CD4-positive, alpha-beta T cell (primary cell): ENCODE data around the gene MX2. TPM values are rescaled to one million over a fixed set of nuclear protein-coding genes. Genes with fewer than 3 reads are reported as not detected.

Experiments used
- ATAC-seq: fragments of 200-7000 bp; cut with Tn5 transposase; one replicate; pipeline ENCODE4 v1.10.0; 2022; ENCODE audit warnings: mild to moderate bottlenecking; ENCODE audit not compliant: poor library complexity
- CTCF ChIA-PET: fragments of 350-600 bp; sonication (Branson Sonifier 250); formaldehyde crosslinking; loops from one replicate; lab custom pipeline; 2021; ENCODE audit warnings: antibody characterized with exemption, inconsistent platforms; lab: Charles Lee
- POLR2A ChIA-PET: fragments of 350-600 bp; sonication (Branson Sonifier 250); formaldehyde crosslinking; loops from one replicate; lab custom pipeline; 2021; ENCODE audit warnings: antibody characterized with exemption, inconsistent platforms; lab: Charles Lee
- DNase-seq, 14 experiments: peaks; one replicate each; pipeline ENCODE4 v3.0.0-alpha.2; 2013 to 2020; ENCODE audit warnings: mixed read lengths in 2 of 14
- H3K27ac ChIP-seq, 2 donors: one replicate each; pipeline versions ENCODE4 v1.5.1 to v1.7.0; 2013; ENCODE audit warnings: low read length in 2 of 2, low read depth in 1 of 2, mild to moderate bottlenecking in 1 of 2
- H3K27me3 ChIP-seq, 2 experiments: 1 replicate in 1 of 2; 2 replicates in 1 of 2; pipeline versions ENCODE4 v1.6.1 to v1.7.0; 2013; ENCODE audit warnings: low read length in 2 of 2, control low read depth in 1 of 2, mild to moderate bottlenecking in 1 of 2, moderate library complexity in 1 of 2; ENCODE audit not compliant: insufficient read depth in 2 of 2, control insufficient read depth in 1 of 2
- H3K36me3 ChIP-seq: one replicate; pipeline ENCODE4 v1.6.1; 2013; ENCODE audit warnings: low read length, control low read depth; ENCODE audit not compliant: insufficient read depth
- H3K4me1 ChIP-seq: one replicate; pipeline ENCODE4 v1.6.1; 2013; ENCODE audit warnings: low read length, control low read depth; ENCODE audit not compliant: insufficient read depth
- H3K4me3 ChIP-seq: one replicate; pipeline ENCODE4 v1.5.1; 2013; ENCODE audit warnings: mild to moderate bottlenecking, low read length, moderate library complexity
- H3K9me3 ChIP-seq, 2 experiments: 1 replicate in 1 of 2; 2 replicates in 1 of 2; pipeline versions ENCODE4 v1.6.1 to v1.7.0; 2013; ENCODE audit warnings: low read length in 2 of 2, mild to moderate bottlenecking in 2 of 2, control low read depth in 1 of 2, moderate library complexity in 1 of 2; ENCODE audit not compliant: control insufficient read depth in 1 of 2, insufficient read depth in 1 of 2
- H3K27ac Mint-ChIP-seq: one replicate; pipeline ENCODE4 v1.8.0; 2020; ENCODE audit warnings: mixed read lengths
- H3K27me3 Mint-ChIP-seq: one replicate; pipeline ENCODE4 v1.8.0; 2021; ENCODE audit warnings: mixed read lengths
- H3K36me3 Mint-ChIP-seq: one replicate; pipeline ENCODE4 v1.8.0; 2021; ENCODE audit warnings: low read depth, mixed read lengths
- H3K4me1 Mint-ChIP-seq: one replicate; pipeline ENCODE4 v1.8.0; 2021; ENCODE audit warnings: low read depth, mixed read lengths
- H3K4me3 Mint-ChIP-seq: one replicate; pipeline ENCODE4 v1.8.0; 2020; ENCODE audit warnings: mild to moderate bottlenecking, mixed read lengths
- H3K9me3 Mint-ChIP-seq: one replicate; pipeline ENCODE4 v1.8.0; 2020; ENCODE audit warnings: mixed read lengths
- intact Hi-C, 2 experiments: fragments of 100-400 bp; cut with DNase I in 1 of 2; cut with micrococcal nuclease in 1 of 2; formaldehyde crosslinking; loops; one replicate each; pipeline versions ENCODE4 v1.15.1 to v1.9.0; 2023 to 2025; cut with DNase I, micrococcal nuclease
- total RNA-seq, 174 experiments: library from RNA in 2 of 174; stranded (reverse) in 2 of 174; gene quantifications; one replicate each; pipeline ENCODE4 v1.2.3 and lab custom pipeline; 2021 to 2026
- TF ChIP-seq, protein P1 (sequence below): fragments of 200-600 bp; IDR thresholded peaks from one replicate; pipeline ENCODE4 v1.8.0; 2022; ENCODE audit warnings: antibody characterized with exemption, mild to moderate bottlenecking

The MX2 gene
- total RNA-seq, 2 experiments from 2014 or later: 77.8 to 87.1 TPM

DNA sequence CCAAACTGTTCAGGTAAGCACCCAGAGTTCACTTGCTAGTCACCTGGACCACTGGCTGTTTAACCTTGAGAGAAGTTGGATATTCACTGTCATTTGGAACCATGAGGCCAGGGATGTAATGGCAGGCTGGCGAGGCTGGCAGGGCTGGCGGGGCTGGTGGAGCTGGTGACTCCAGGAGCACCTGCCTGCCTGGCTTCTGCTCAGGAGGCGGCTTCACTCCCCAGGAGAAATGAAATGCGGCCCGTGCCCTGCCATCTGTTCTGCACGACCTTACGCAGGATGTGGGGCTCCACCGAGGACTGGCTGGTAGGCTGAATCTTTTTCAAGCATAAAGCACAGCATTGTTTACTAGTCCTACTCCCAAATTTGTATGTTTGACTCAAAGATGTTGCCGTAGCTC is 41.5 kb downstream of the MX2 start:
- Histone ChIP-seq H3K4me1 (no peaks in the 10 kb centered on the region), H3K9me3 (no peaks in the 10 kb centered on the region), H3K27ac (no peak overlapping the region), H3K4me3 (no peak overlapping the region), H3K36me3 (peaks cover 79% of the 10 kb centered on the region), H3K27me3 (no peaks in the 10 kb centered on the region)
- TF ChIP-seq, protein P1, sequence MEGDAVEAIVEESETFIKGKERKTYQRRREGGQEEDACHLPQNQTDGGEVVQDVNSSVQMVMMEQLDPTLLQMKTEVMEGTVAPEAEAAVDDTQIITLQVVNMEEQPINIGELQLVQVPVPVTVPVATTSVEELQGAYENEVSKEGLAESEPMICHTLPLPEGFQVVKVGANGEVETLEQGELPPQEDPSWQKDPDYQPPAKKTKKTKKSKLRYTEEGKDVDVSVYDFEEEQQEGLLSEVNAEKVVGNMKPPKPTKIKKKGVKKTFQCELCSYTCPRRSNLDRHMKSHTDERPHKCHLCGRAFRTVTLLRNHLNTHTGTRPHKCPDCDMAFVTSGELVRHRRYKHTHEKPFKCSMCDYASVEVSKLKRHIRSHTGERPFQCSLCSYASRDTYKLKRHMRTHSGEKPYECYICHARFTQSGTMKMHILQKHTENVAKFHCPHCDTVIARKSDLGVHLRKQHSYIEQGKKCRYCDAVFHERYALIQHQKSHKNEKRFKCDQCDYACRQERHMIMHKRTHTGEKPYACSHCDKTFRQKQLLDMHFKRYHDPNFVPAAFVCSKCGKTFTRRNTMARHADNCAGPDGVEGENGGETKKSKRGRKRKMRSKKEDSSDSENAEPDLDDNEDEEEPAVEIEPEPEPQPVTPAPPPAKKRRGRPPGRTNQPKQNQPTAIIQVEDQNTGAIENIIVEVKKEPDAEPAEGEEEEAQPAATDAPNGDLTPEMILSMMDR: no peak
- ChIA-PET POLR2A (no interaction called here), CTCF (no interaction called here)
- Mint-ChIP-seq H3K4me1 (no peaks in the 10 kb centered on the region), H3K4me3 (no peak overlapping the region), H3K9me3 (no peaks in the 10 kb centered on the region), H3K27ac (no peak overlapping the region), H3K27me3 (no peaks in the 10 kb centered on the region), H3K36me3 (peaks cover 96% of the 10 kb centered on the region)
- intact Hi-C loops: no loop called here
- DNase-seq: no peak
- ATAC-seq: no peak

DNA sequence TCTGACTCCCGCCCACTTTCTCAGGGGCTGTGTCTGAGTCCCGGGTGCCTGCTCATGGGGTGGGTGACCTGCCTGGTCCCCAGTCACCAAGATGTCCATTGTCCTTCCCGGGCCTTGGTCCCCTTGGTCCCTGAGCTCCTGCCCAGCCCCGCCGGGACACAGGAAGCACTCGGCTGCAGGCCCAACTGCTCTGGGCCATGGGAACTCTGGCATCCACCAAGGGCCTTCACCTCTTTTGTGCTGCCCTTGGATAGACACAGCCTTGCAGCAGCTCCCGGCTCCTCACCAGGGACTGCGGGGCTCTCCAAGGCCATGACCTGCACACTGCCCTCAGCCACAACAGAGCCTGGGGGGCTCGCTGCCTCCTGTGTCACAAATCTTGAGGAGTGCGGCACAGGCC is 42.1 kb downstream of the MX2 start:
- H3K27ac ChIP-seq: no peak overlapping the region
- intact Hi-C loops: no loop called here
- no peak overlapping the region for H3K4me3 Mint-ChIP-seq
- H3K9me3 ChIP-seq: no peaks in the 10 kb centered on the region
- ChIA-PET CTCF (no interaction called here), POLR2A (no interaction called here)
- TF ChIP-seq, protein P1: no peak
- no peak for DNase-seq
- H3K27me3 Mint-ChIP-seq: no peaks in the 10 kb centered on the region
- H3K27me3 ChIP-seq: no peaks in the 10 kb centered on the region
- H3K4me1 Mint-ChIP-seq: no peaks in the 10 kb centered on the region
- no peak overlapping the region for H3K27ac Mint-ChIP-seq
- no peaks in the 10 kb centered on the region for H3K4me1 ChIP-seq
- peaks cover 79% of the 10 kb centered on the region for H3K36me3 ChIP-seq
- H3K9me3 Mint-ChIP-seq: no peaks in the 10 kb centered on the region
- H3K36me3 Mint-ChIP-seq: peaks cover 96% of the 10 kb centered on the region
- ATAC-seq: no peak
- H3K4me3 ChIP-seq: no peak overlapping the region

DNA sequence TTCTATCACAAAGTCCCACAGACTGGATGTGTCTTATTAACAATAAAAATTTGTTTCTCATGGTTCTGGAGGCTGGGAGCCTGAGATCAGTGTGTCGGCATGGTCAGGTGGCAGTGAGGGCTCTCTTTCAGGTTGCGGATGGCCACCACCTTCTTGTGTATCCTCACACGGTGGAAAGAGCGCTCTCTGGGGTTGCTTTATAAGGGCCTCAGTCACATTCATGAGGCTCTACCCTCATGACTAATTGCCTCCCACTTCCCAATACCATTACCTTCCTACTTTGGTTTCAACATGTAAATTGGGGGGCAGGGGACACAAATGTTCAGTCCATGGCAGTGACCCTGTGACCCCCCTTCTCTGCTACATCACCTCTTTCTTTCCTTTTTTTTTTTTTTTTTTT is 43.5 kb downstream of the MX2 start:
- no peak for ATAC-seq
- H3K4me3 Mint-ChIP-seq: no peak overlapping the region
- Histone ChIP-seq H3K9me3 (no peaks in the 10 kb centered on the region), H3K36me3 (peaks cover 77% of the 10 kb centered on the region), H3K4me1 (no peaks in the 10 kb centered on the region), H3K4me3 (no peak overlapping the region), H3K27me3 (no peaks in the 10 kb centered on the region), H3K27ac (no peak overlapping the region)
- no peaks in the 10 kb centered on the region for H3K4me1 Mint-ChIP-seq
- no peak overlapping the region for H3K27ac Mint-ChIP-seq
- ChIA-PET CTCF (no interaction called here), POLR2A (interaction anchor here (1.1 kb wide), 1 partner anchor 13 kb away, joined by 3 read pairs; no protein-coding TSS in a partner anchor)
- DNase-seq: no peak
- H3K27me3 Mint-ChIP-seq: no peaks in the 10 kb centered on the region
- TF ChIP-seq, protein P1: no peak
- H3K36me3 Mint-ChIP-seq: peaks cover 96% of the 10 kb centered on the region
- no peaks in the 10 kb centered on the region for H3K9me3 Mint-ChIP-seq
- intact Hi-C loops: loop anchor here in 1 of 2 experiments (5.0 kb wide), 1 partner anchor 33 kb away; no protein-coding TSS in a partner anchor
